ENCODE results near the gene MMP17. TPM values are rescaled to one million over a fixed set of nuclear protein-coding genes. Genes with fewer than 3 reads are reported as not detected.

Gene MMP17
- total and polyA plus RNA-seq, 2 donors (not counting 3 experiments of a cell fraction or from before 2014, with no cell fraction given), result 3.6 to 10.8 TPM

DNA sequence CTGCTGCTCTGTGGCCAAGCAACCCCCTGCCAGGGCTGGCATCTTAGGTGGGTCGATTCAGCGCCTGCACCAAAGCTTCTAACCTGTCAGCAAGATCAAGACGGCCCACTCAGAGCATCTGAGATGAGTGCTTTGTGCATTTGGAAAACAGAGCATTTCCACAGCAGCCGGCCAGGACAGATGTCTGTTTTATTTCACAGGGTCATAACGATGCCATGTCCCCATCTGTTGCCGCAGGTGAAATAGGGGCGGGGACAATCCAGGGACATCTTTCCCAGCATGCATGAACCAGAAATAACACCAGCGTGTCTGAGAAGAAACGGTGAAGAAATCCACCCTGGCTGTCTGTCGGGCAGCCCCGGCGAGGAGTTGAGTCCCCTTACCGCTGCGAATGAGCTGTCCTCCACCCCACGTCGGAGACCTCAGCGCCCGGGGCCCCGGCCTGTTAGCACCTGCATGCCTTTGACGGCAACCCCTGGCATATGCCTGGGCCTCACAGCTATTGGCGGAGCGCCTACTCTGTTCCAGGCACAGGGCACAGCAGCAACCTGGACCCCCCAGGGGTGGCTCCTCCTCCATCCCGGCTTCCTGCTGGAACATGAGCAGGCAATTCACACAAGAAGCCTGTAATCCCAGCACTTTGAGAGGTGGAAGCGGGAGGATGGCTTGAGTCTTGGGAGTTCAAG lies 35.7 kb downstream of the MMP17 start:
- Histone ChIP-seq H2AFZ (ENCODE audit: low read depth, low read length) (no peak overlapping the region), H3K4me1 (ENCODE audit: control insufficient read depth, extremely low read depth, insufficient read depth, low read length) (no peaks in the 10 kb centered on the region), H3K9me3 (replicated peaks; ENCODE audit: control insufficient read depth, insufficient read depth, low read length) (no peaks in the 10 kb centered on the region), H3K79me2 (ENCODE audit: control insufficient read depth, insufficient read depth, low read length) (no peaks in the 10 kb centered on the region), H3K9ac (replicated peaks; ENCODE audit: extremely low read depth, insufficient read depth, low read length) (no peak overlapping the region), H3K4me2 (ENCODE audit: insufficient read depth, low read length) (no peak overlapping the region), H3K4me3 (replicated peaks in 1 of 3; ENCODE audit: insufficient read depth in 1 of 3, low read depth in 1 of 3, low read length in 3 of 3) (no peak overlapping the region), H3K27me3 (ENCODE audit: control insufficient read depth in 2 of 2, insufficient read depth in 2 of 2, low read length in 2 of 2) (no peaks in the 10 kb centered on the region), H3K36me3 (ENCODE audit: control insufficient read depth in 2 of 2, extremely low read depth in 1 of 2, insufficient read depth in 2 of 2, low read length in 2 of 2) (no peaks in the 10 kb centered on the region), H3K9me1 (replicated peaks; ENCODE audit: control insufficient read depth, extremely low read depth, insufficient read depth, low read length) (no peaks in the 10 kb centered on the region), H4K20me1 (replicated peaks; ENCODE audit: control insufficient read depth, extremely low read depth, insufficient read depth, low read length) (no peaks in the 10 kb centered on the region), H3K27ac (ENCODE audit: insufficient read depth, low read depth, low read length) (no peak overlapping the region)
- no TSS peak for BruUV-seq (replicated peaks)
- POLR2A ChIA-PET, result no interaction called here
- FAIRE-seq (no peak), DNase-seq (ENCODE audit: low read depth, low spot score) (no peak)
- CTCF ChIA-PET, result no interaction called here
- dilution Hi-C loops (cut with MboI; ENCODE audit: extremely low pct_ligation_motif_present, low sequenced_read_pairs), result no loop called here
- intact Hi-C loops (cut with micrococcal nuclease), result no loop called here
- no peak for TF ChIP-seq FOS (IDR thresholded peaks at IDR 0.05; ENCODE audit: borderline replicate concordance, insufficient read depth, low read length)
- TF ChIP-seq, protein P1, sequence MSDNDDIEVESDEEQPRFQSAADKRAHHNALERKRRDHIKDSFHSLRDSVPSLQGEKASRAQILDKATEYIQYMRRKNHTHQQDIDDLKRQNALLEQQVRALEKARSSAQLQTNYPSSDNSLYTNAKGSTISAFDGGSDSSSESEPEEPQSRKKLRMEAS (IDR thresholded peaks at IDR 0.05; ENCODE audit: insufficient read depth, insufficient read length), result no peak
- no peak for TF ChIP-seq POLR2AphosphoS5 (IDR thresholded peaks at IDR 0.05; ENCODE audit: insufficient read depth, low read depth, low read length)
- TF ChIP-seq MYC (IDR thresholded peaks at IDR 0.05; ENCODE audit: low read depth, low read length), result no peak
- TF ChIP-seq JUN (IDR thresholded peaks at IDR 0.05; ENCODE audit: borderline replicate concordance, insufficient read depth, insufficient read length, low read depth), result no peak
- TF ChIP-seq CTCF (IDR thresholded peaks at IDR 0.05; ENCODE audit: extremely low read depth in 1 of 2, insufficient read depth in 1 of 2, low read depth in 1 of 2, low read length in 2 of 2), result no peak
- no peak for TF ChIP-seq POLR2A (IDR thresholded peaks at IDR 0.05; ENCODE audit: low read depth, low read length)
- no peak for TF ChIP-seq GATA2 (IDR thresholded peaks at IDR 0.05; ENCODE audit: insufficient read depth, insufficient read length, low read depth, low read length)
- TF ChIP-seq EZH2 (IDR thresholded peaks at IDR 0.05; ENCODE audit: borderline replicate concordance, low read depth, low read length, severe bottlenecking), result no peak
